Islet precursor cell (in vitro differentiated cells): ENCODE data around the gene URB1.
"Not testable (repeated sequence)": the region's sequence is repeated elsewhere in the genome, so short reads cannot be mapped to it uniquely, and the experiment has no call there.

Experiments used
- DNase-seq: peaks from one replicate; pipeline ENCODE4 v3.0.0-alpha.2; 2018

URB1 gene

GRCh38 chr21:32392880-32393676 is at the start of gene URB1:
Gene URB1, minus strand, starts transcription at chr21:32393012. Its CDS starts 102 bp downstream, at chr21:32392910.
- peak; percentile 90 for DNase-seq

- no peak for DNase-seq
Observed at GRCh38 chr21:32437729-32438128, 44.9 kb upstream of the URB1 start.

- DNase-seq: not testable (repeated sequence)
Observed at GRCh38 chr21:32432982-32433660, 40.3 kb upstream of the URB1 start.

GRCh38 chr21:32427958-32428623 is 35.3 kb upstream of the URB1 start:
- DNase-seq: no peak

- DNase-seq: no peak
Observed at GRCh38 chr21:32426592-32427051, 33.8 kb upstream of the URB1 start.

- DNase-seq: no peak
Observed at GRCh38 chr21:32426066-32426465, 33.3 kb upstream of the URB1 start.

- DNase-seq: no peak
Observed at GRCh38 chr21:32425628-32426027, 32.8 kb upstream of the URB1 start.

GRCh38 chr21:32424674-32425073 is 31.9 kb upstream of the URB1 start:
- no peak for DNase-seq

- no peak for DNase-seq
Observed at GRCh38 chr21:32424191-32424535, 31.4 kb upstream of the URB1 start.

- no peak for DNase-seq
Observed at GRCh38 chr21:32423320-32424190, 30.7 kb upstream of the URB1 start.

- no peak for DNase-seq
Observed at GRCh38 chr21:32422064-32422463, 29.3 kb upstream of the URB1 start.

GRCh38 chr21:32418146-32418545 is 25.3 kb upstream of the URB1 start:
- DNase-seq: no peak

GRCh38 chr21:32415451-32416398 is 22.9 kb upstream of the URB1 start:
- DNase-seq: no peak

GRCh38 chr21:32414579-32415358 is 22.0 kb upstream of the URB1 start:
- DNase-seq: no peak

- DNase-seq: no peak
Observed at GRCh38 chr21:32413697-32414578, 21.1 kb upstream of the URB1 start.

- no peak for DNase-seq
Observed at GRCh38 chr21:32413015-32413504, 20.2 kb upstream of the URB1 start.

GRCh38 chr21:32412162-32413014 is 19.6 kb upstream of the URB1 start, which contains the start of gene EVA1C:
Gene EVA1C, plus strand, starts transcription at chr21:32412706. Its CDS starts 148 bp downstream, at chr21:32412854.
- DNase-seq: peak; percentile 68
